HCT116 (cell line): ENCODE data around the gene SECTM1. TPM values are rescaled to one million over a fixed set of nuclear protein-coding genes. Genes with fewer than 3 reads are reported as not detected.
A peak's percentile ranks its signal among the peaks of the same experiment; 100 is the strongest.

ENCODE experiments used
- CEBPB ChIP-seq: IDR thresholded peaks from 2 replicates; pipeline ENCODE4 v1.6.1; 2012; ENCODE audit warnings: low read depth
- CTCF ChIP-seq, 3 experiments: fragments of 200-600 bp in 1 of 3; sonication (generic) in 1 of 3; IDR thresholded peaks in 2 of 3; conservative IDR thresholded peaks in 1 of 3; 2 replicates each; pipeline ENCODE4 v1.5.1; 2012 to 2017; ENCODE audit warnings: low read depth in 2 of 3, low read length in 2 of 3, antibody characterized with exemption in 1 of 3, borderline replicate concordance in 1 of 3, control low read depth in 1 of 3, mild to moderate bottlenecking in 1 of 3, mixed read lengths in 1 of 3, mixed run types in 1 of 3, moderate library complexity in 1 of 3; ENCODE audit not compliant: insufficient read depth in 1 of 3
- EZH2 ChIP-seq: fragments of 200-600 bp; sonication (generic); IDR thresholded peaks from 2 replicates; pipeline ENCODE4 v1.6.1; 2017; ENCODE audit warnings: antibody characterized with exemption, mixed run types
- EZH2phosphoT487 ChIP-seq: fragments of 200-600 bp; IDR thresholded peaks from 2 replicates; pipeline ENCODE4 v1.6.1; 2018; ENCODE audit warnings: antibody characterized with exemption, borderline replicate concordance
- FOSL1 ChIP-seq: IDR thresholded peaks from 2 replicates; pipeline ENCODE4 v1.6.1; 2012; ENCODE audit warnings: low read depth
- JUND ChIP-seq: IDR thresholded peaks from 2 replicates; pipeline ENCODE4 v1.6.1; 2012
- POLR2A ChIP-seq: IDR thresholded peaks from 2 replicates; pipeline ENCODE4 v1.7.0; 2011; ENCODE audit warnings: borderline replicate concordance; ENCODE audit not compliant: insufficient read depth, insufficient read length; ENCODE audit errors: extremely low read depth
- SP1 ChIP-seq: IDR thresholded peaks from 2 replicates; pipeline ENCODE4 v1.6.1; 2012; ENCODE audit warnings: low read depth
- YY1 ChIP-seq: IDR thresholded peaks from 2 replicates; pipeline ENCODE4 v1.6.1; 2011; ENCODE audit warnings: low read length, low read depth, moderate library complexity, mild to moderate bottlenecking; ENCODE audit not compliant: insufficient replicate concordance; ENCODE audit errors: extremely low read depth
- ZBTB33 ChIP-seq: IDR thresholded peaks from 2 replicates; pipeline ENCODE4 v1.6.1; 2011; ENCODE audit warnings: mild to moderate bottlenecking, low read length, moderate library complexity; ENCODE audit not compliant: insufficient replicate concordance; ENCODE audit errors: extremely low read depth
- ZNF274 ChIP-seq: fragments of 200-500 bp; sonication (Bioruptor generic); IDR thresholded peaks from 2 replicates; pipeline ENCODE4 v1.6.1; 2014; ENCODE audit warnings: mild to moderate bottlenecking, low read depth, low read length, inconsistent platforms
- total RNA-seq: library from RNA; stranded (reverse); gene quantifications from one replicate; pipeline ENCODE4 v1.2.1, GENCODE V29; 2021; ENCODE audit not compliant: unreplicated experiment

Gene SECTM1
- total RNA-seq, 1 experiment from 2014 or later: 6.8 TPM

GRCh38 chr17:82367724-82368524 is 34.4 kb upstream of the SECTM1 start (continued):
- TF ChIP-seq EZH2phosphoT487: no peak
- TF ChIP-seq SP1: peak; percentile 99
- TF ChIP-seq YY1: no peak
- no peak for TF ChIP-seq EZH2
- TF ChIP-seq CTCF (IDR thresholded peaks at IDR 0.05 in 2 of 3, conservative IDR thresholded peaks at IDR 0.05 in 1 of 3; ENCODE audit: borderline replicate concordance in 1 of 3, insufficient read depth in 1 of 3, low read depth in 2 of 3, low read length in 2 of 3): no peak
- no peak for TF ChIP-seq ZBTB33
- TF ChIP-seq FOSL1: no peak
- no peak for TF ChIP-seq JUND
- TF ChIP-seq CEBPB: no peak
- no peak for TF ChIP-seq ZNF274
- peak; percentile 76 for TF ChIP-seq POLR2A
- TF ChIP-seq, all 23 proteins: peak for 5
